ENCODE measurements around the gene MGME1.

The MGME1 gene

GRCh38 chr20:17943343-17943742, 25.5 kb upstream of the MGME1 start:
- Histone ChIP-seq H3K36me3 (ENCODE audit: insufficient read depth, low read length) (peaks cover 79% of the 10 kb centered on the region), H3K9me3 (replicated peaks; ENCODE audit: low read length) (no peaks in the 10 kb centered on the region), H3K4me1 (ENCODE audit: control insufficient read depth, insufficient read depth, low read length) (no peaks in the 10 kb centered on the region), H3K27me3 (ENCODE audit: control insufficient read depth, insufficient read depth, low read length) (no peaks in the 10 kb centered on the region), H3K4me3 (ENCODE audit: low read length) (no peak overlapping the region), H3K4me2 (ENCODE audit: low read length) (no peak overlapping the region), H3K9ac (ENCODE audit: low read depth, low read length) (no peak overlapping the region)

- no peaks in the 10 kb centered on the region for H3K4me1 ChIP-seq (ENCODE audit: control insufficient read depth, insufficient read depth, low read length)
- no peaks in the 10 kb centered on the region for H3K9me3 ChIP-seq (replicated peaks; ENCODE audit: low read length)
- peaks cover 95% of the 10 kb centered on the region for H3K36me3 ChIP-seq (ENCODE audit: insufficient read depth, low read length)
- H3K4me3 ChIP-seq (ENCODE audit: low read length), result no peak overlapping the region
- no peak overlapping the region for H3K4me2 ChIP-seq (ENCODE audit: low read length)
- no peaks in the 10 kb centered on the region for H3K27me3 ChIP-seq (ENCODE audit: control insufficient read depth, insufficient read depth, low read length)
- H3K9ac ChIP-seq (ENCODE audit: low read depth, low read length), result no peak overlapping the region
These were observed 23.9 kb upstream of the MGME1 start for GRCh38 chr20:17944854-17945474.

GRCh38 chr20:17946040-17946439, 22.8 kb upstream of the MGME1 start:
- no peaks in the 10 kb centered on the region for H3K9me3 ChIP-seq (replicated peaks; ENCODE audit: low read length)
- peaks cover 95% of the 10 kb centered on the region for H3K36me3 ChIP-seq (ENCODE audit: insufficient read depth, low read length)
- H3K4me1 ChIP-seq (ENCODE audit: control insufficient read depth, insufficient read depth, low read length), result no peaks in the 10 kb centered on the region
- no peaks in the 10 kb centered on the region for H3K27me3 ChIP-seq (ENCODE audit: control insufficient read depth, insufficient read depth, low read length)
- no peak overlapping the region for H3K4me3 ChIP-seq (ENCODE audit: low read length)
- H3K4me2 ChIP-seq (ENCODE audit: low read length), result no peak overlapping the region
- no peak overlapping the region for H3K9ac ChIP-seq (ENCODE audit: low read depth, low read length)

GRCh38 chr20:17946572-17947473, 22.0 kb upstream of the MGME1 start:
- Histone ChIP-seq H3K9ac (ENCODE audit: low read depth, low read length) (no peak overlapping the region), H3K36me3 (ENCODE audit: insufficient read depth, low read length) (peaks cover 95% of the 10 kb centered on the region), H3K4me2 (ENCODE audit: low read length) (no peak overlapping the region), H3K9me3 (replicated peaks; ENCODE audit: low read length) (no peaks in the 10 kb centered on the region), H3K4me3 (ENCODE audit: low read length) (no peak overlapping the region), H3K4me1 (ENCODE audit: control insufficient read depth, insufficient read depth, low read length) (no peaks in the 10 kb centered on the region), H3K27me3 (ENCODE audit: control insufficient read depth, insufficient read depth, low read length) (no peaks in the 10 kb centered on the region)

GRCh38 chr20:17947474-17947815, 21.4 kb upstream of the MGME1 start:
- Histone ChIP-seq H3K4me1 (ENCODE audit: control insufficient read depth, insufficient read depth, low read length) (no peaks in the 10 kb centered on the region), H3K9me3 (replicated peaks; ENCODE audit: low read length) (no peaks in the 10 kb centered on the region), H3K4me3 (ENCODE audit: low read length) (no peak overlapping the region), H3K27me3 (ENCODE audit: control insufficient read depth, insufficient read depth, low read length) (no peaks in the 10 kb centered on the region), H3K4me2 (ENCODE audit: low read length) (no peak overlapping the region), H3K9ac (ENCODE audit: low read depth, low read length) (no peak overlapping the region), H3K36me3 (ENCODE audit: insufficient read depth, low read length) (peaks cover 91% of the 10 kb centered on the region)

- Histone ChIP-seq H3K4me1 (ENCODE audit: control insufficient read depth, insufficient read depth, low read length) (no peaks in the 10 kb centered on the region), H3K36me3 (ENCODE audit: insufficient read depth, low read length) (peaks cover 91% of the 10 kb centered on the region), H3K9ac (ENCODE audit: low read depth, low read length) (no peak overlapping the region), H3K4me3 (ENCODE audit: low read length) (no peak overlapping the region), H3K27me3 (ENCODE audit: control insufficient read depth, insufficient read depth, low read length) (no peaks in the 10 kb centered on the region), H3K4me2 (ENCODE audit: low read length) (no peak overlapping the region), H3K9me3 (replicated peaks; ENCODE audit: low read length) (no peaks in the 10 kb centered on the region)
These were observed 20.4 kb upstream of the MGME1 start for GRCh38 chr20:17948442-17948841.

GRCh38 chr20:17949899-17950298, 18.9 kb upstream of the MGME1 start:
- Histone ChIP-seq H3K36me3 (ENCODE audit: insufficient read depth, low read length) (peaks cover 93% of the 10 kb centered on the region), H3K4me1 (ENCODE audit: control insufficient read depth, insufficient read depth, low read length) (no peaks in the 10 kb centered on the region), H3K27me3 (ENCODE audit: control insufficient read depth, insufficient read depth, low read length) (no peaks in the 10 kb centered on the region), H3K9me3 (replicated peaks; ENCODE audit: low read length) (no peaks in the 10 kb centered on the region), H3K9ac (ENCODE audit: low read depth, low read length) (no peak overlapping the region), H3K4me3 (ENCODE audit: low read length) (no peak overlapping the region), H3K4me2 (ENCODE audit: low read length) (no peak overlapping the region)

GRCh38 chr20:17950670-17951069, 18.1 kb upstream of the MGME1 start:
- Histone ChIP-seq H3K9me3 (replicated peaks; ENCODE audit: low read length) (no peaks in the 10 kb centered on the region), H3K9ac (ENCODE audit: low read depth, low read length) (no peak overlapping the region), H3K4me1 (ENCODE audit: control insufficient read depth, insufficient read depth, low read length) (no peaks in the 10 kb centered on the region), H3K27me3 (ENCODE audit: control insufficient read depth, insufficient read depth, low read length) (no peaks in the 10 kb centered on the region), H3K36me3 (ENCODE audit: insufficient read depth, low read length) (peaks cover 94% of the 10 kb centered on the region), H3K4me3 (ENCODE audit: low read length) (no peak overlapping the region), H3K4me2 (ENCODE audit: low read length) (no peak overlapping the region)

GRCh38 chr20:17951323-17951722, 17.5 kb upstream of the MGME1 start:
- H3K27me3 ChIP-seq (ENCODE audit: control insufficient read depth, insufficient read depth, low read length), result no peaks in the 10 kb centered on the region
- peaks cover 94% of the 10 kb centered on the region for H3K36me3 ChIP-seq (ENCODE audit: insufficient read depth, low read length)
- H3K4me2 ChIP-seq (ENCODE audit: low read length), result no peak overlapping the region
- no peaks in the 10 kb centered on the region for H3K9me3 ChIP-seq (replicated peaks; ENCODE audit: low read length)
- H3K4me1 ChIP-seq (ENCODE audit: control insufficient read depth, insufficient read depth, low read length), result no peaks in the 10 kb centered on the region
- no peak overlapping the region for H3K4me3 ChIP-seq (ENCODE audit: low read length)
- no peak overlapping the region for H3K9ac ChIP-seq (ENCODE audit: low read depth, low read length)

- H3K4me3 ChIP-seq (ENCODE audit: low read length), result no peak overlapping the region
- no peak overlapping the region for H3K9ac ChIP-seq (ENCODE audit: low read depth, low read length)
- H3K27me3 ChIP-seq (ENCODE audit: control insufficient read depth, insufficient read depth, low read length), result no peaks in the 10 kb centered on the region
- H3K9me3 ChIP-seq (replicated peaks; ENCODE audit: low read length), result no peaks in the 10 kb centered on the region
- H3K4me1 ChIP-seq (ENCODE audit: control insufficient read depth, insufficient read depth, low read length), result peaks cover 7% of the 10 kb centered on the region
- H3K36me3 ChIP-seq (ENCODE audit: insufficient read depth, low read length), result peaks cover 85% of the 10 kb centered on the region
- no peak overlapping the region for H3K4me2 ChIP-seq (ENCODE audit: low read length)
These were observed 15.8 kb upstream of the MGME1 start for GRCh38 chr20:17952692-17953684.

- Histone ChIP-seq H3K36me3 (ENCODE audit: insufficient read depth, low read length) (peaks cover 76% of the 10 kb centered on the region), H3K27me3 (ENCODE audit: control insufficient read depth, insufficient read depth, low read length) (no peaks in the 10 kb centered on the region), H3K4me3 (ENCODE audit: low read length) (no peak overlapping the region), H3K9ac (ENCODE audit: low read depth, low read length) (no peak overlapping the region), H3K9me3 (replicated peaks; ENCODE audit: low read length) (no peaks in the 10 kb centered on the region), H3K4me2 (ENCODE audit: low read length) (no peak overlapping the region), H3K4me1 (ENCODE audit: control insufficient read depth, insufficient read depth, low read length) (peaks cover 16% of the 10 kb centered on the region)
These were observed 14.9 kb upstream of the MGME1 start for GRCh38 chr20:17953935-17954334.

Measured in skeletal muscle satellite cell (primary cell).